ENCODE measurements around the gene LPIN1.
"Not testable (repeated sequence)": the region's sequence is repeated elsewhere in the genome, so short reads cannot be mapped to it uniquely, and the experiment has no call there.

LPIN1 gene

GRCh38 chr2:11835403-11835802 lies 89.0 kb downstream of the LPIN1 start:
- DNase-seq (ENCODE audit: low spot score) = no peak

- peak; percentile 26 for DNase-seq (ENCODE audit: low spot score)
Observed at GRCh38 chr2:11836647-11837219, 90.3 kb downstream of the LPIN1 start.

DNA sequence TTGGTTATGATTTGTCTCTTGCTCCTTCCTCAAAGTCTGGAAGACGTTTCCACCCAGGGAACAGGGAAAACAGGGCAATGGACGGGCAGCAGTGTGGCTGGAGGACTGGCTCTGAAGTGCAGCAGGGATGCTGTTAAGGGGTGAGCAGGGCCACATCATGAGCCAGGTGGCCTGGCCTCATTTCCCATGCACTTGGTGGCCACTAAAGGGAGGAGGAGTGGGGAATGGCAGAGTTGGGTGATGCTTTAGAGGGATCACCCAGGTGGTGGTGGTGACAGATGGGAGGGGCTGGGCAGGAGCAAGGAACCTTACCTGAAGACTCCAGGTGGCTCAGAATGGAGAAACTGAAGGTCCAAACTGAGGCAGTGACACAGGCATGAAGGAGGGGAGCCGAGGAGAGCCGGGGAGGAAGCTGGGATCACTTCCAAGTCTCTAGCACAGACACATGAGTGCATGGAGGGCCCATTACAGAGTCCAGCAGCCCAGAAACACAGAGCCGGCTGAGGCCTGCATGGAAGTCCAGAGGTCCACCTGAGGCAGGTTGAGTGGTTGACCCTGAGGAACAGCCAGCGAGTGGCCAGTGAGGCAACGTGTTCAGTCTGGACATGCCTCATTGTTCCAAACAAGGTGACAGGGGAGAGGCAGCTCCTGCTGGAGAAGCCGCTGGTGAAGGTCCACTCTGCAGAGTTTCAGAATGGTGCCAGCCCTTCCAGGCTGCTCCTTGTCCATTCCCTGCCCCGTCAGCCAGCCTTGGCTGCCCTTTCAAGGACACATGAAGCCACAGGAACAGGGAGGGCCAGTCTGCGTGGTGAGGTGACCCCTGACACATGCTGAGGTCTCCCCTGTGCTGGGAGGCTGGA lies 91.7 kb downstream of the LPIN1 start:
- DNase-seq (ENCODE audit: low spot score) = peak; percentile 54

DNA sequence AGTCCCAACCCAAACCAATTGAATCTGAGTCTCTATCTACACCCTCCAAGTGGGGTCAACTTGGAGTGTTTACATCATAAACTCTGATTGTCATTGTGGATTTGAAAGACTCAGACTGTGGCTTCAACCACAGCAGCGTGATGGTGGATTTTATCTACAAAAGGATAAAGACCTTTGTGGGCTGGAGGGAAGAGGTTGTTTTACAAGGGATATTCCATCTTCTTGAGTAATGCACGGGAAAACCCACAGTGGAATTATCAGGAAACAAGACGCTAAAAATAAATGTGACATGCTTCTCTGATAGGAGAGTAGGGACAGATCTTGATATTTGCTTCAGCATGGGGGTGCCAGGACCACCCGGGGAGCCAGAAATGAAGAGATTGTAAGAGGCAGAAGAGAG lies 93.5 kb downstream of the LPIN1 start:
- DNase-seq (ENCODE audit: low spot score) = no peak

DNA sequence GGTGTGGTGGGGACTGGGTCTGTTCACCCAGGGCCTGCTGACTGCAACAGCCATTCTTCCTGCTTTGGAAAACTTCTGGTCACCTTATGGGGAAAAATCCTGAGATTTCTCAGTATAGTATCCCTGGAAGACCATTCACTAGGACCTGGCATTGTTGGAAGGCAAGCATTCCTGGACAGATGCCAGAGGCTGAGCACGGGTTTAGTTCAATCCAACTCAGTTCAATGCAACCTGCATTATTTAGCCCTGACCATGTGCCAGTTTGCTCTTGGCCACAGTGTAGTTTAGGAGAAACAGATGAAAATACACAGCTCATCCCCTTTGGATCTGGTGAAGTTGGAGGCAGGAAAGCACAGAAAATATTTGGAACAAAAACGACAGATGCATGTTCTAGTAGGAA lies 95.9 kb downstream of the LPIN1 start:
- peak; percentile 58 for DNase-seq (ENCODE audit: low spot score)

DNA sequence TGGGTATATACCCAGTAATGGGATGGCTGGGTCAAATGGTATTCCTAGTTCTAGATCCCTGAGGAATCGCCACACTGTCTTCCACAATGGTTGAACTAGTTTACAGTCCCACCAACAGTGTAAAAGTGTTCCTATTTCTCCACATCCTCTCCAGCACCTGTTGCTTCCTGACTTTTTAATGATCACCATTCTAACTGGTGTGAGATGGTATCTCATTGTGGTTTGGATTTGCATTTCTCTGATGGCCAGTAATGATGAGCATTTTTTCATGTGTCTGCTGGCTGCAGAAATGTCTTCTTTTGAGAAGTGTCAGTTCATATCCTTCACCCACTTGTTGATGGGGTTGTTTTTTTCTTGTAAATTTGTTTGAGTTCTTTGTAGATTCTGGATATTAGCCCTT lies 98.4 kb downstream of the LPIN1 start:
- not testable (repeated sequence) for DNase-seq (ENCODE audit: low spot score)

DNA sequence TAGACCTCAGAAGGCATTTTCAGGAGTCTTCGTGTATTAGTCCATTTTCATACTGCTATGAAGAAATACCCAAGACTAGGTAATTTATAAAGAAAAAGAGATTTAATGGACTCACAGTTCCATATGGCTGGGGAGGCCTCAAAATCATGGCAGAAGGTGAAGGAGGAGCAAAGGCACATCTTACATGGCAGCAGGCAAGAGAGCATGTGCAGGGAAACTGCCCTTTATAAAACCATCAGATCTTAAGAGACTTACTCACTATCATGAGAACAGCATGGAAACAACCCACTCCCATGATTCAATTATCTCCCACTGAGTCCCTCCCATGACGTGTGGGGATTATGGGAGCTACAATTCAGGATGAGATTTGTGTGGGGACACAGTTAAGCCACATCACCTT lies 101.5 kb downstream of the LPIN1 start:
- not testable (repeated sequence) for DNase-seq (ENCODE audit: low spot score)

GRCh38 chr2:11850082-11850481 lies 103.7 kb downstream of the LPIN1 start:
- peak; percentile 59 for DNase-seq (ENCODE audit: low spot score)

DNA sequence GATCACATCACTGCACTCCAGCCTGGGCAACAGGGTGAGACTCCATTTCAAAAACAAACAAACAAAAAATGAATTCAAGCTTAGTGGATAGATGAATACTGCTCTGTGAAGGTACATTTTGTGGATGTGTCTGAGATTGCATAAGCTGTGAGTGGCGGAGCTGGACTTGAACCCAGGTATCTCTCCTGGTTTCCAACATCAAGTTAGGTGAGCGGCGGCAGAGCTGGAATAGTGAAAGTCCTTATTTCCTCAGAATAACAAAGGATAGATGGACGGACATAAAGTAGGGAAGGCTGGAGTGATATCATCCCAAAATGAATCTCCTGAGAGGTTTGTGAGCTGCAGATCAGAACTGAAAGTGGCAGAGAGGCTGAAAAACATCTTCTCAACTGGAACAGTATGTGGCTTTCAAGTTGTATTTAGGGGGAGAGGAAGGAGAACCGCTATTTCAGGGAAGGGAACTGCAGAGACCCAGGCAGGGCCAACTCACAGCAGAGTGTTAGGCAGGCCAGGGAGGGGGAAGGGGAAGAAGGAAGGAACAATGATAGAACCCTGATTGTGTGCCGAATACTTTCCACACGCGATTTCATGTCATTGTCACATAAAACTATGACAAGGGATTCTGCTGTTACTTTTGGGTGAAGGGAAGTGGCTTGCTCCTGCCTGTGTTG lies 106.2 kb downstream of the LPIN1 start:
- peak; percentile 9 for DNase-seq (ENCODE audit: low spot score)

DNA sequence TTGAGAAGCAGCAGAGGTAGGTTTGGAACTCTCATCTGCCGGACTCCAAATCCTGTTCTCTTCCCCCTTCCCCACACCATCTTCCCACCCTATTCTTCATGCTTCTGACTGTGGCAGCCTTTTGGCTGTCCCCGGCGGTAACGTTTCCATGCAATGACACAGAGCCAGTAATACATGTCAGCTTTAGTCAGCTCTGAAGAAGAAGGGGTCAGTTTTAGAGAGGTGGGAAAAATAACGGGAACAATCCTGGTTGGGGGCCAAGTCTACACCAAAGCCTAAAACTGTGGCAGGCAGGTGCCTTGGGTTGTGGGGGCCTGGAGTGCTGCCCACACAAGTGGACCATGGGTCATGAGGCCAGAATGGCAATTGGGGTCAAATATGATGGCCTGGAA lies 106.8 kb downstream of the LPIN1 start:
- peak; percentile 12 for DNase-seq (ENCODE audit: low spot score)

GRCh38 chr2:11855064-11855760 lies 108.8 kb downstream of the LPIN1 start:
- DNase-seq (ENCODE audit: low spot score) = peak; percentile 31

DNA sequence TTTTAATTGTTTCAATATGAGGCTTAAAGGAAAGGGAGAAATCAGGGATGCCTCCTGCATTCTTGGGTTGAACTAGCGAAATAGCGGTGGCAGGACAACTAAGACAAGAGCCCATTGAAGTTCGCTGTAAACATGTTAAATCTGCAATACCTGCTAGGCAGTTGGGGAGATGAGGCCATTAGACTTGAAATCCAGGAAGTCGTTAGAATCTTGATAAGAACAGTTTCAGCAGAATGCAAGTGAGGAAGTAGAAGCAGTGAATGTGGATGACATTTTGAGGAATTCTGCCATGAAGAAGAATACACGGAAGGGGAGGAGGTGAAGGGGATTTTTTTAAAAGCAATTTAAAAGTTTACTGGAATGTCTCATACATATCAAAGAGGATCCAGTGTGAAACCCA lies 109.7 kb downstream of the LPIN1 start:
- no peak for DNase-seq (ENCODE audit: low spot score)

GRCh38 chr2:11858883-11859282 lies 112.5 kb downstream of the LPIN1 start:
- no peak for DNase-seq (ENCODE audit: low spot score)

DNA sequence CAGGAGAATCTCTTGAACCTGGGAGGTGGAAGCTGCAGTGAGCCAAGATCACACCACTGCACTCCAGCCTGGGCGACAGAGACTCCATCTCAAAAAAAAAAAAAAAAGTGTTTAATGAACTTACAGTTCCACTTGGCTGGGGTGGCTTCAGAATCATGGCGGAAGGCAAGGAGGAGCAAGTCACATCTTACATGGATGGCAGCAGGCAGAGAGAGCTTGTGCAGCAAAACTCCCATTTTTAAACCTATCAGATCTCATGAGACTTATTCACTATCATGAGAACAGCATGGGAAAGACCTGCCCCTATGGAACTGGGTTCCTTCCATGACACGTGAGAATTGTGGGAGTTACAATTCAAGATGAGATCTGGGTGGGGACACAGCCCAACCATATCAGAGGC lies 113.5 kb downstream of the LPIN1 start:
- not testable (repeated sequence) for DNase-seq (ENCODE audit: low spot score)

DNA sequence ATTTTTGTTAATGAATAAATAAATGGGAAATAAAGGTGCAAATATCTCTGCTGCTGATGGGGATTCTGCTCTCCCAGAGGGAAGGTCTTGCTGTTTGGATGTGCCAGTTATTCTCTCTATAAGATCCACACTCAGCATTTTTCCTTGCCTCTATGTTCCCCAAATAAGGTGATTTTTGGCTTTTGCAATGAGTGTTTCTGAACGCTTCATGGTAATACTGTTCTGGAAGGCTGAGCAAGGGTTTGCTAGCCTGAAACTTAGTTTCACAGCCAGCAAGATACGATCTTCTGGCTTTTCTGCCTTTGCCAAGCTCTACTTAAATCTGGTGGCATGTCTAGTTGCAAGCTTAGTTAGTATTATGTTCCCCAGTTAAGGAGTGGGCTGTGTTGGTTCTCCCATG lies 114.6 kb downstream of the LPIN1 start:
- DNase-seq (ENCODE audit: low spot score) = no peak

GRCh38 chr2:11862049-11862448 lies 115.6 kb downstream of the LPIN1 start:
- DNase-seq (ENCODE audit: low spot score) = no peak

DNA sequence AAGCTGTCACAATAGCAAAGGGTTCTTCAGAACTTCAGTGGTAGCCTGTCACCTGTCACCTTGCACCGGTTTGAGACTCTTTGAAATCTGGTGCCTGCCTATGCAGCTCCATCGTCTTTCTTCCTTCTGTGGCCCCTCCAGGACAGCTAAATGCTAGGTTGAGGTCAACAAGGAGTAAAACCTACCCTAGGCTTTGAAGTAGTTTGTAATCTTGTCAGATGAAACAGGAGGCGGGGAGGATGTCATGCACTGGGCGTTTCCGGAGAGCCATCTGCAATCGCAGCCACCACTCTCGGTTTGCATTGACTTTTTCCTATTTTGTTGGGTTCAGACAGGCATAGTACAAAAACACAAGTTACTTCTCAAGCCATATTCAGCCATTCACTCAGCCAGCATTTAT lies 116.7 kb downstream of the LPIN1 start:
- DNase-seq (ENCODE audit: low spot score) = no peak

DNA sequence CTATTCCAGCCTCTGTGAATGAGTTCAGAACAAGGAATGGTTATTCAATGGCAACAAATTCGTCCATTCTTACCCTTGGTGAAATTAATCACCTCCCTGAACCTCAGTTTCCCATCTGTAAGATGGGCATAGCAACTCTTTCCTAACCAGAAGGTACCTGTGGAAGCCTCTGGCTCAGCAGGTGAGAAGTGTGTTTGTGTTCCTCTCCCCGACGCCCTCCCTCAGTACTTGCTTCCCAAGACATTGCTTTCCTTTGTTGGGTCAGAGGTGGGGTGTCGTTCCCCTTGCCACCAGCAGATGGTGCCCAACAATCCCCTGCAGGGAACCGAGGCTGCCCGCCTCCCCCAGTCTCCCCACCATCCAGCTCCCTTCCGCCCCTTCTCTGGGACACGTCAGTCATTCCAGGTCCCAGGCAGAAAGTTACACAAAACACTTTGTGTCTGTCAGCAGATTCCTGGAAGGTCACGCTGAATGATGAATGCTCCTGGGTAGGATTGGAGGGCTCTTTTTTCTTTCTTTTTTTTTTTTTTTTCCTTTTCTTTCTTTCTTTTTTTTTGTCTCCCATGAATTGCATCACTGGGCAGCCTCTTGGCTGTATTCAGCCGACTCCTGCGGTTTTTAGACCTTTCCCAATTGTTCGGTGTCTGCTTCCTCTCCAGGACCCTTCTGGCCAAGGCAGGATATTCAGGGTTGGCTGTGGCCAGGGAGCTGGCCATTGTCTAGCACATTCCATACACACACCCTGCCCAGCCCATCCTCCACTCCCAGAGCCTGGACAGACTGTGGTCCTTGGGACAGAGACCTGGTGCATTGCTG lies 117.3 kb downstream of the LPIN1 start:
- DNase-seq (ENCODE audit: low spot score) = peak; percentile 80

DNA sequence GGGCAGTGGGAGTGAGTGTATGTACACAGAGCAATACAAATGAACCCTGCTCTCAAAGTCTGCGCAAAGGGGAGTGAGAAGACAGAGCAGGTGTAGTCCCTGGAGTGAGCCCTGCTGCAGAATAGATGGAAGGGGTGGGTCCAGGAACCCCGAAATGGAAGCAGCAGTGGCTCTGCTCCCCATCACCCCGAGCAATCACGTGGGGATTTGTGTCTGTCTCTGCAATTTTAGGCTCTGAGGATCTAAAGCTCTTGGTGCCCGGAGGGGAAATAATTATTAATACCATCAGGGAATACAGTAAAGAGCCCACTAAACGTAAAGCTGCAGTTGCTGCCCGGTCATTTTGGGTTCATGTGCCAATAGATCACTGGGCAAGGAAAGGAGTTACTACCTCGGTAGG lies 118.3 kb downstream of the LPIN1 start:
- no peak for DNase-seq (ENCODE audit: low spot score)

DNA sequence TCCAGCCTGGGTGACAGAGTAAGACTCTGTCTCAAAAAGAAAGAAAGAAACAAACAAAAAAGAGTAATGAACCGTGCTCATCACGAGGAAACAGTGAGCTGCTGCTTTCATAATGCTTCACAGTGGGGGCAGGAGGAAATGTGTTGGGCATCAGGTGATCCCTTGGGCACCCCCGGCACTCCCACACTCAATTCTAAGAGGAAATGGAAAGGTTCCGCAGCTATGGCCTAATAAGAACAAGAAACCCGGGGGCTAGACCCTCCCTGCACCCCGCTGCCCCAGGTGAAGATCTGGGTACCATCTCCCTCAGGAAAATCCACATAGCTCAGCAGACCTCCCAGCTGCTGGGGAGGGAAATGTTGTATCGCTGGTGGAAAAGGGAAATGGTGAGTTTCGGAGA lies 118.9 kb downstream of the LPIN1 start:
- DNase-seq (ENCODE audit: low spot score) = no peak

GRCh38 chr2:11865805-11866204 lies 119.4 kb downstream of the LPIN1 start:
- no peak for DNase-seq (ENCODE audit: low spot score)
